Measurements from ENCODE around the gene TUFM. TPM values are rescaled to one million over a fixed set of nuclear protein-coding genes. Genes with fewer than 3 reads are reported as not detected.

The TUFM gene
- total and polyA plus RNA-seq, 2 experiments from 2014 or later = 192 to 248 TPM

- Mint-ChIP-seq H3K36me3 (ENCODE audit: low read depth) (peaks cover 32% of the 10 kb centered on the region), H3K27ac (no peak overlapping the region), H3K4me3 (no peak overlapping the region; the same call in 2 of the 3 replicates), H3K4me1 (peaks cover 16% of the 10 kb centered on the region), H3K9me3 (no peaks in the 10 kb centered on the region), H3K27me3 (ENCODE audit: insufficient read depth, low read depth, poor library complexity) (peaks cover 13% of the 10 kb centered on the region)
- no peak overlapping the region for H2AFZ ChIP-seq
- H3K27ac ChIP-seq (ENCODE audit: low read depth) = no peak overlapping the region
- no peak overlapping the region for H3K4me2 ChIP-seq
- no peaks in the 10 kb centered on the region for H3F3A ChIP-seq (replicated peaks; ENCODE audit: low read depth)
- peaks cover 19% of the 10 kb centered on the region for H3K79me2 ChIP-seq (replicated peaks; ENCODE audit: insufficient read depth)
- ATAC-seq (no peak), DNase-seq (ENCODE audit: low spot score) (no peak)
- H4K20me1 ChIP-seq (replicated peaks; ENCODE audit: insufficient read depth) = peaks cover 10% of the 10 kb centered on the region
- H3K27me3 ChIP-seq (ENCODE audit: insufficient read depth) = no peaks in the 10 kb centered on the region
- H3K4me3 ChIP-seq = no peak overlapping the region
- no peak for TF ChIP-seq STAT1 (IDR thresholded peaks at IDR 0.05; ENCODE audit: unreplicated experiment)
- TF ChIP-seq POLR2AphosphoS5 (IDR thresholded peaks at IDR 0.05; ENCODE audit: low read depth) = no peak
- no peak for TF ChIP-seq ZNF462 (CRISPR knock-in tag; IDR thresholded peaks at IDR 0.05)
- no peak for TF ChIP-seq EZH2 (IDR thresholded peaks at IDR 0.05; ENCODE audit: low read depth, unreplicated experiment)
- TF ChIP-seq CTCF (conservative IDR thresholded peaks at IDR 0.05; ENCODE audit: low read depth in 2 of 2) = no peak
- no peak for TF ChIP-seq CREB1 (CRISPR knock-in tag; IDR thresholded peaks at IDR 0.05; ENCODE audit: low read depth)
- no peak for TF ChIP-seq REST (IDR thresholded peaks at IDR 0.05; ENCODE audit: unreplicated experiment)
- TF ChIP-seq ETS1 (IDR thresholded peaks at IDR 0.05) = no peak
- TF ChIP-seq JUNB (IDR thresholded peaks at IDR 0.05; ENCODE audit: unreplicated experiment) = no peak
- TF ChIP-seq NANOG (IDR thresholded peaks at IDR 0.05; ENCODE audit: borderline replicate concordance) = no peak
- peaks cover 19% of the 10 kb centered on the region; the same call in 1 of the 2 replicates for H3K4me1 ChIP-seq (ENCODE audit: insufficient read depth)
- H3K36me3 ChIP-seq (ENCODE audit: insufficient read depth) = peaks cover 4% of the 10 kb centered on the region
- no peaks in the 10 kb centered on the region for H3K9me2 ChIP-seq (ENCODE audit: insufficient read depth)
These were observed 21.1 kb upstream of the TUFM start for GRCh38 chr16:28867241-28867640.
